Amniotic epithelial cell (primary cell): ENCODE results near the gene AMELY.
"Not testable (repeated sequence)": the region's sequence is repeated elsewhere in the genome, so short reads cannot be mapped to it uniquely, and the experiment has no call there.

Experiments
- DNase-seq: peaks from one replicate; pipeline ENCODE4 v3.0.0-alpha.2; 2010; ENCODE audit warnings: low read depth

The AMELY gene, protein sequence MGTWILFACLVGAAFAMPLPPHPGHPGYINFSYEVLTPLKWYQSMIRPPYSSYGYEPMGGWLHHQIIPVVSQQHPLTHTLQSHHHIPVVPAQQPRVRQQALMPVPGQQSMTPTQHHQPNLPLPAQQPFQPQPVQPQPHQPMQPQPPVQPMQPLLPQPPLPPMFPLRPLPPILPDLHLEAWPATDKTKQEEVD

DNA sequence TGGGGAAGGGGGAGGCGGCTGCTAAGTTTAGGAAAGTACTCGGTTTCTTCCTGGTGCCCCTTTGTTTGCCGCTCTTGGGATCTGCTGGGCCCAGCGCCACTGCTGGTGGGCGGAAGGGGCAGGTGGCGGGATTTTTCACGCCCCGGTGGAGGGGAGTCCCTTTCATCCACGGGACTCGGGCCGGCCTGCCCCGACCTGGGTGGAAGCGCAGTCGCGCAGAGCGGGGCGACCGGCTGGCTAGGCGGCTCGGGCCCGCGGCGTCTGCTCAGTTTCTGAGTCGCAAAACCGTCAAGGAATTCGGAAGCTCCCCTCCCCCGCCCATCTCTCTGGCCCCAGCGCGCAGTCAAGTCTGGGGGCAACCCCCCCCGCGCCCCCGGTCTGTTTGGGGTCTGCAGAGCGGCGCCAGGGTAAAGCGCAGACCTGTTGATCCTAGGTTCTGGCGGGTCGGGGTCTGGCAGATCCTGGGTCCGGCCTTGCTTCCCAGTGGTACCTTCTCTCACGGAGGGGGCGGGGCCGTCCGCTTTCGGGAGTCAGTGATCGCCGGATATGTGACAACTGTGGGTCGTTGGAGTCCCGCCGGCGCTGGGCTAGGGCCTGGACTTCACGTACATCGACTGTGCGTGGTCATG, at the start of gene AMELY:
Gene AMELY (minus strand): TSS at position 500 of the 629 bp plus-strand sequence. CDS start 39,144 bp downstream, outside the sequence.
- DNase-seq = no peak

DNA sequence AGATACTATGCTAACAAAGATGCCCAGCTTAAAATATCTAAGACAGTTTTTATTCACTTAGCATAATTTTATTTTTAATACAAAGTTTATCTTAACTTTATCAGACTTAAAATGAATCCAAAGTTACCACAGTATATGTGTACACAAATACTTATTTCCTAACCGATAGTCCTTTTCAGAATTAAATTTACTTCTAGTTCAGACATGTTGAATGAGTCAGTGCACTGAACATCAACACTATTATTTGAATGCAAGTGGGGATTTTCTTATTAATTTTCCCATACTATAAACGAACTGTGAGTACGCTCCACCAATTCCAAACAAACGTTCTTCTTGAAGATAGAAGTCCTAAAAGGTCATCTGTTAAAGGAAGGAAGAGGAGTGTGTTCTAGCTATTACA, 38.4 kb upstream of the AMELY start:
- DNase-seq = no peak

DNA sequence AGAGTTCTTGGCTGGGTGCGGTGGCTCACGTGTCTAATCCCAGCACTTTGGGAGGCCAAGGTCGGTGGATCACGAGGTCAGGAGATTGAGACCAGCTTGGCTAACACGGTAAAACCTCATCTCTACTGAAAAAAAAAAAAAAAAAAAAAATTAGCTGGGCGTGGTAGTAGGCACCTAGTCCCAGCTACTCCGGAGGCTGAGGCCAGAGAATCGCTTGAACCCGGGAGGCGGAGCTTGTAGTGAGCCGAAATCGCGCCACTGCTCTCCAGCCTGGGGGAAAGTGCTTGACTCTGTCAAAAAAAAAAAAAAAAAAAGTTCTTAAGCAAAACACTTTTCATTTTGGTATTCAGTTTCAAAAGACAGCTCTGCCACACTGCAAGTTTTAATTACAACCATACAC, 36.8 kb upstream of the AMELY start:
- DNase-seq = no peak

DNA sequence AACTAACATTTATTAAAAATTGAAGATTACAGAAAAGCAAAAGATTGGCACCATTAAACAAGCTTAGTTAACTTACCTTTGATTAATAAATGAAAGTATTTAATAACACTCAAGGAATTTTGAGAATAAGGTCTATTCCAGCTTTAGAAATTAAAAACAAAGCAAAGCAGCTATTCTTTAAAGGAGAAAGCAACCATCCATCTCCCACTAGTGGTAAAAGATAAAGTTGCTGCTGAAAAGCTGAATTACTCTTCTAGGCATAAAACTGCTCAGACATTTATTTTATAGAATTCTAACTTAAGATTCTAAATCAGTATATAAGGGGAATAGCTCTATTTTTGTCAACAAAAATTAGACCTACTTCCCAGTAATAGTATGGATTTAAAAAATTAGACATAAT, 36.1 kb upstream of the AMELY start:
- DNase-seq = no peak

DNA sequence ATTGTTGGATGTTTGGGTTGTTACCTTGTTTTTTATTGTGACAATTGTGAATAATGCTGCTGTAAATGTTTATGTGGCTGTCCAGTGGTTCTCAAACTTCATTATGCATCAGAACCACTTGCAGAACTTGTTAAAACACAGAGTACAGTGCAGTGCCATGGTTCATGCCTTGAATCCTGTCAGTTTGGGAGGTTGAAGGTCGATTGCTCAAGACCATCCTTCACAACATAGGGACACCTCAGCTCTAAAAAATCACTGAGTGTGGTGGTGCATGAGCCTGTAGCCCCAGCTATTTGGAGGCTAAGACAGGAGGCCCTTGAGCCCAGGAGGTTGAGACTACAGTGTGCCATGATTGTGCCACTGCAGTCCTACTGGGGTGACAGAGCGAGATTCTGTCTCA, 23.9 kb upstream of the AMELY start:
- DNase-seq = no peak

DNA sequence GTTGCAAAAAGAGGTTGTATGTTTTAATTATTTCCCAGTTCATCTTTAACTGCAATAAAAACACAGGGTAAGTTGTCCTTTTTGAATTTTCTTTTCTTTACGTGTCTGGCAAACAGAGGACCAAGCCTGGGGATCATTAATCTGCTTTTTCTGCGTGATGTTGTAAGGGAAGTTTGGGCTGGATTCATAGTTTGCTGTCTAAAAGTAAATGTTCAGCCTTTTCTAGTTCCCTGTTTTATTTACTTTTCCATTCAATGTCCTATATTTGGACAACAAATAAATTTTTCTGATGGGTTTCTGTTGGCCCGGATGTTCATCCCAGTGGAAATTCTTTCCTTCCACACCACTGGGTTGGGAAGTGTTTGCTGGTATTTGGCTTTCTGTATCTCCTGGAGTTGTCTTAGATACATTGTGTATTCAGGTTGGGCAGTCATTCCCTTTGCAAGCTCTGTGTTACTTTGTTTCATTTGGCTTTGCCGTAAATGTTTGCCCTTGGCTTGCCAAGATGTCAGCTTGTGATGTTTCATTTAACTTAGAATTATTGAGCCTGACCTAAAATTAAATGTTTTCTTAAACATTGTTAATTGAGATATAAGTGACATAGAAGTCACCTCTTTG, 20.3 kb upstream of the AMELY start:
- no peak for DNase-seq

DNA sequence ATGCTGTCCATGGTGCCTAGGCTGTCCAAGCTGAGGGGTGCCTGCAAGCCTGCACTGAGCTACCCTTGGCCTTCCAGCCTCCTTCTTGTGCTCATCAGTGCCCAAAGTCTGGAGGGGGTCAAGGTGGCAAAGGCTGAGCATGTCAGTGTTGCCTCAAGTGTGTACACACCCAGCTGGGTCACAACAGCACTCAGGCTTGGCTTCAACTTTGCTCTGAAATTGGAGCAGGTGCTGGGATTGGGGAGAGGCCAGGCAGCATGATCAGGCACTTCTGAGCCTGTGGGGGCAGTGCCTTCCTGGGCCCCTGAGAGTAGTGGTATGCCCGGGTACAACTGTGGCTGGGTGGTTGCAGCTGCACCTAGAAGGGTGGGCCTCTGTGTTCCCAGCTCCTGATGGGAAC, 17.7 kb upstream of the AMELY start:
- DNase-seq = no peak

DNA sequence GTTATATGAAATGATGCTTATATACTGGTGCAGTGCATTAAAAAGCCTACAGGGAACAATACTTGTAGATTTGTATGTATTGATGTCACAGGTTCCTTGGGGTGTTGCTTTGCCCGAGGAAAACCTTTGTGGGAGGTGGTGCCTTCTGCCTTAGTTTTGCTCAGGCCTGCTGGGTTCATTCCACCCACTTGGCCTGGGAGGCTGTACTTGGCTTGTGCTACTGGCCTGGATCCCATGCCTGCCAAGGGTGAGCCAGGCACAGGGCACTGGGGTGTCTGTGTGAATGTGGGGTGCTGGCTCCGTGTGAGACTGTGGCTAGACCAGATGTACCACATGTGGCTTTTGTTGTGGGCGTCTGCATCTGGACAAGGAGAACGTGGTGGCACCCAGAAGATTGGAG, 16.7 kb upstream of the AMELY start:
- no peak for DNase-seq

DNA sequence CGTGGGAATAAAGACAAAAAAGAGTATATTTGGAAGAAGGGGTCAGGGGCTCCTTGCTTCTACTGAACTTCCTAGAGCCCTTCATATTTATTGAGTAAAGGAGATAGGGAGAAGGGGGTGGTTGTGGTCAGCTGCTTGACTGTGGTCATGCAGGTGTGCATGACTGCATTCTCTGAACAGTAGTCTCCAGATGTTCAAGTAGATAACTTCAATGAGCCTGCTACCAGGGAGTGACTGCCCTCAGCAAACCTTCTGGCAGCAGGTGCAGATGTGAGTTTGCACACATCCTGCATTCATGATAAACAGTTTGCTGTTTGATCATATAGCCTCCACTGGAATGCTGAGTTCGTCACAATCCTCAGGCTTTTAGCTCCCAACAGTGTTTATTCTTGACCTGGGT, 9.5 kb upstream of the AMELY start:
- DNase-seq = no peak

DNA sequence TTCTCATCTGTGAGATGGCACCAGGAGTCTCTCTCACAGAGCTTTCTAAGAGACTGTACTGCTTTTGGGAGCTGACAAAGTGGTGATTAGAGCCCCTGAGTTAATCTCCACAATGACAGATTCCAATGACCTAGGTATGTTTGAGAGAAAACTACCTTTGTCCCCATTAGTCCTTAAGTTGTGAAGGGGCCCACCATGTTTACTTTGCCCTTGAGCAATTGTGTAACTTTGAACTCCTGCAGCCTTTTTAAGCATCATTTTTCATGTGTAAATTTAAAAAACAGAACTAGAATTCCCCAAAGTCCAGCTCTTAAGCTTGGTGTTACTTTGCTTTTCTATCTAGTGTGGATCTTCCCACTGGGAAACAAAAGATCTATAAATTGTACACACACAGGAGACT, 1.8 kb upstream of the AMELY start:
- DNase-seq = no peak

DNA sequence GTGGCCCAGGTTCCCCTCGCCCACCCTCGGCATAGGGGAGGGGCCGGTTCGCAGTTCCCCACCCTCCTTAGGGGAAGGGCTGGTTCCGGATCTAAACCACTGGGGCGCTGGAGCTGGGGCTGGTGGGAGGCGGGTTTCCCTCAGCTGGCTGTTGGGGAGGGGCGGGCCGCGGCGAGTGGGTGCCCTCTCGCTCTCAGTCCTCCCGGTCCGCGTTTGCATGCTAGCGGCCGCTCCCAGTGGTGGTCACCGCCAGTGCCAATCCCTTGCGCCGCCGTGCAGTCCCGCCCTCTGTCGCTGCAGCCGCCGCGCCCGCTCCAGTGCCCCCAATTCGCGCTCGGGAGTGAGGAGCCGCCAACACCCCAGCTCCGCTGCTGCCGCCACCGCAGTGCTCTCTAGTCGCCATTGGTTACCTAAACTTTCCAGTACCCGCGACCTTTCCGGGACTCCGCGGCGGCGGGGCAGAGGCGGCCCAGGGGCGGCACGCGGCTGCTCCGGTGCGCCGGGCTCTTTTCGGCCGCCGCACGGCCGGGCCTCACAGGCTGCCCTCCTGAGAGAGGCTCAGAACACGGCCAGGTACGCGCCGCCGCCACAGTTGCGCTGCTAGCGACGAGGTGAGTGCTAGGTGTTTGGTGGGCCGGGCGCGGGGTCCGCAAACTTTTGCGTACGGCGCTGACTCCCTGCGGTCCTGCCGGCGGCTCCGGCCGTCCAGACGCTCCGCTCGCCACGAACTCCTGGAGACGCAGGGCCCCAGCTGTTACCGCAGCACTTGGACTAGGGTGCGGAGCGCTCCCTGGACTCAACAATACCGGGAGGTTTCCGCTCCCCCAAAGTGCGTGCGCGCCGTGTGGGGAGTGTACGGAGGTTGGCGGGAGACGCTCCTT, 940 bp downstream of the AMELY start, which contains the start of gene TBL1Y:
Gene TBL1Y (plus strand): TSS at position 326 of the 881 bp plus-strand sequence. CDS start 114,388 bp downstream, outside the sequence.
- no peak for DNase-seq

DNA sequence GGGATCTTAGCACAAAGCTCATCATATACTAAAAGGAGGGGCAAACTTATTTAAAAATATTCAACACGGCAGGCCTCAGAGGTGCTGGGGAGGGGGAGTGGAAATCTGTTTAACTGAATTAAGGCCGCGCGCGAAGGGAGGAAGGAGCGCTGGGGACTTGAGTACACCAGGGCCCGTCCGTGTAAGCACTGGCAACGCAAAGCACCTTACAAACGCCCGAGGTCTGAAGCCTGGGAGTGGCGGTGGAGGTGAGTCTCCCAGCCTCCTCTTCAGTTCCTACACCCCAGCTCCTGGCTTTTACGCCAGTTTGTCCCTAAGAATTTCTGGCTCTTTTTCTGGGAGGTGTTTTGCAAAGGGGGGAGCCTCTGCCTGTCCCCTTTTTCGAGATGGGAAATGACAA, 1.7 kb downstream of the AMELY start:
- DNase-seq = no peak

DNA sequence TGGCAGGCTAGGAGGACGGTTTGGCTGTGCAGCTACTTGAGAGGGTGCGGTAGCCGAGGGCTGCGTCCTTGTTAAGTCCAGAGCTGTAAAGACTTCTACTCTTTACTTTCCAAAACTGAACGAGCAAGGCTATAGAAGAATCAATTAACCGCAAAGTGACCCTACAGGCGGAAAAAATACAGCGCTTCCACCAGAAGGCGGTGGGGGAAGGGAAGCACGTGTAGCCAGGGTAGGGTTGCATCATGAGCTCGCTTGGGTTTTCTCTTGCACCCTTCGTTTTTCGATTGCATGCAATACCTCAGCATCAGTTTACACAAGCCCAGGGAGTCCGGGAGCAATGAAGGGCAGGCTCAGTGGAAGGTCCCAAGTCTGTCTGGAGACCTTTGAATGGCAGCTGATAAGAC, 2.4 kb downstream of the AMELY start:
- DNase-seq = no peak

DNA sequence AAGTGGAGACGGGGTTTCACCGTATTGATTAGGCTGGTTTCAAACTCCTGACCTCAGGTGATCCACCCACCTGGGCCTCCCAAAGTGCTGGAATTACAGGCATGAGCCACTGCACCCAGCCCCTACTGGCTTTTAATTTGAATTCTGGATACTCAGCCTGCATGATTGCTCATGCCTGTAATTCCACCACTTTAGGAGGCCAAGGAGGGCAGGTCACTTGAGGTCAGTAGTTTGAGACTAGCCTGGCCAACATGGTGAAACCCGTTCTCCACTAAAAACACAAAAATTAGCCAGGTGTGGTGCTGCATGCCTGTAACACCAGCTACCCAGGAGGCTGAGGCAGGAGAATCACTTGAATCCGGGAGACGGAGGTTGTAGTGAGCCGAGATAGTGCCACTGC, 3.5 kb downstream of the AMELY start:
- DNase-seq = not testable (repeated sequence)

DNA sequence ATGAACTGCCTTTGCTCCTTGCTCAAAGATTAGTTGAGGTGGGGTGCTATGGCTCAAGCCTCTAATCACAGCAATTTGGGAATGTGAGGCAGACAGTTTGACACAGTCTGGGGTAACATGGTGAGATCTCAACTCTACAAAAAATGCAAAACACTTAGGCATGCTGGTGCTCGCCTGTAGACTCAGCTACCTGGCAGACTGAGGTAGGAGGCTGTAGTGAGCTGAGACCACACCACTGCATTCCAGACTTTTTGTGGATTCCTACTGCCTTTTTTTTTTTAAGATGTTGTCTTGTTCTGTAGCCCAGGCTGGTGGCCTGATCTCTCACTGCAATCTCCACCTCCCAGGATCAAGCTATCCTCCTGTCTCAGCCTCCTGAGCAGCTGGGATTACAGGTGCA, 4.0 kb downstream of the AMELY start:
- DNase-seq = no peak

DNA sequence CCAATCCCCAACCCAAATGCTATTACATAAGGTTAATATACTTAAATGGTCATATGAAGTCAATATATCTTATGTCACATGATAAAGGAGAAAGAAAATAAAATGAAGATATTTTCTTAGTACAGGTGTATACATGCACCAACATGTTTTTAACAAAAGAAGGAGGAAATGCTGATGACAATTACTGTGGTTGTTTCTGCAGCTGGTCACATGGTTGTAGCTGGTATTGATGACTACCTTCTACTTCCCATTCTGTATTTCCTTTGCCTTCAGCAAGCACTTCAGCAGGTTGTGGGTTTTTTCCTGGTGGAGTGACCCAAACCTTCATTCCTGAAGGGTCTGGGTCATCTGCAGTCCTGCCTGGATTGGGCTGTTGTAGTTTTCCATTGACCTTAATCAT, 9.4 kb downstream of the AMELY start:
- not testable (repeated sequence) for DNase-seq

DNA sequence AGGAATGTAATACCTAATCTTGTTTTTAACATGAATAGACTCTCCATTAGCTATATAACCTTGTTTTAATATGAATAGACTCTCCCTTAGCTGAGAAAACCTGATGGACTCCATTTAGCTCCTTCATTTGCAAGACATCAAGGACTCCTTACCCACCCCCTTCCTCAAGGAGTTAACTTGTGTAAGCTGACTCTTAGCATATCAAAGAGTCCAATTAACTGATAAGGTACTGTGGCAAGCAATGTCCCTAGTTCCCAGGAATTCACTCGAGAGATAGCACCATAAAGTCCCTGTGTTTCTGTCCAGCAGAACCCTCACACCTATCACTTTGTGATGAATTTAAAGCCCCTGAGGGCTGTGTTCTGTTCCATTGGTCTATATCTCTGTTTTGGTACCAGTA, 16.3 kb downstream of the AMELY start:
- no peak for DNase-seq

DNA sequence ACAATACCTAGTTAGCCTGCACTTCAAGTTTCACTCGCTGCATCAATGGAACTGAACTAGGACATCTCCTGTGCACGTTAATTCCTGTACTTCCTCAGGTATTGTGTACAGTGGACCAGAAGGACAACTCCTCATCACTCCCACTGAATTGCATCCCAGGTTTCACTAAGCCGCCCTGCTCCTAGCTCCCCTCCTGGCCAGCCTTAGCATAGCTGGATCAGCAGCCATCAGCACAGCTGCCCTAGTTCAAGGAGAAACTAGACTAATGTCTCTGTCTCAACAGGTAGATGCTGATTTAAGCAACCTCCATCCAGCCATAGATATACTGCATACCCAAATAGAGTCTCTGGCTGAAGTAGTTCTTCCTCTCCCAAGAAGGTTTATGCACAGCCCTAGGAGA, 17.1 kb downstream of the AMELY start:
- DNase-seq = no peak

DNA sequence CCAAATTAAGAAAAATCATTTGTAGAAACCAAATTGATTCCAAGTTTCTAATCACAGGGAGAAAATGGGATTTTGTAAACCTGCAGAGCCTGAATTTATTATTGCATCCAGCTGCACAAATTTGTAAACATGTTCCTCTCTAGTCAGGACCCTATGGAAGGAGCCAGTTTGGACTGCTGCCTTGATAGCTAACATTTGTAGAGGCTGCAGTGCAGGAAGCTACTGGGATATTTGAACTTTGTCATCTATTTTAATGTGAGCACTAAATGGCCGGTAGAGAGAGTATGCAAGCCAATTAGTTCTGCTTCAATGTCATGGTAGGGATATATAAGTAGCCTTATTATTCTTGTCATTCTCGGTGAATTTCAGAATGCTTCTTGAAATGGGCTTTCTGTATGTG, 62.2 kb downstream of the AMELY start:
- DNase-seq = no peak

DNA sequence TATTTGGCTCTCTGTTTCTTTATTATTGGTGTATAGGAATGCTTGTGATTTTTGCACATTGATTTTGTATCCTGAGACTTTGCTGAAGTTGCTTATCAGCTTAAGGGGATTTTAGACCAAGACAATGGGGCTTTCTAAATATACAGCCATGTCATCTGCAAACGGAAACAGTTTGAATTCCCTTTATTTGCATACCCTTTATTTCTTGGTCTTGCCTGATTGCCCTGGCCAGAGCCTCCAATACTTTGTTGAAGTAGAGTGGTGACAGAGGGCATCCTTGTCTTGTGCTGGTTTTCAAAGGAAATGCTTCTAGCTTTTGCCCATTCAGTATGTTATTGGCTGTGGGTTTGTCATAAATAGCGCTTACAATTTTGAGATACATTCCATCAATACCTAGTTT, 68.9 kb downstream of the AMELY start:
- not testable (repeated sequence) for DNase-seq
